Kasumi-1 (cell line): ENCODE measurements around the gene SMU1.

ENCODE experiments used
- DNase-seq, 2 experiments: peaks; one replicate each; lab custom pipeline; 2025; lab: John Stamatoyannopoulos, UW

The SMU1 gene

DNA sequence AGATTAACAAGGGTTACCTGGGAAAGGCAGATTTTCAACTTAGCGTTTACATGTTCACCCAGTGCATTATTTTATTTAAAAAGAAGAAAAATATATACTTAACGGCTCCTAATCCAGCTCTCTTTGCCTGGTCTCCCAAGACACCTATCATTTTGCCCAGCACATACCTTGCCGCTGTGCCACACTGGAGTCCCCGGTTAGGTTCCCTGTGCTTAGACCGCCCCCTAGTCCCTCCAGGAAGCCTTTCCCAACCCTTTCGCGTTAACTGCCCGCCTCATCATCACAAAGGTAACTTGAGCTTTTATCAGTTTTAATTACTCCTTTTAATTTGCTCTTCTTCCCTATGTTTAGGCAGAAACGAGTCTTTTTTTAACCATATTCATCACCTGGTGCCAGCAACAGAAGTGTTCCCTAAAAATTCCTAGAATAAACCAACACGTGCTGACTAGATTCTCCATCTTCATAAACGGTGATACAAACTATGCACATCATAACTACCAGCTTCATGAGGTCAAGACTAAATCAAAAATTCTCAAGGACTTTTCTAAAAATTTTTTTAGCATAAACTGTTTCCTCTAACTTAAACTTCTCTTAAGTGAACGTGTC is 31.7 kb downstream of the SMU1 start:
- peak in 1 of 2 experiments; percentile 20 for DNase-seq

DNA sequence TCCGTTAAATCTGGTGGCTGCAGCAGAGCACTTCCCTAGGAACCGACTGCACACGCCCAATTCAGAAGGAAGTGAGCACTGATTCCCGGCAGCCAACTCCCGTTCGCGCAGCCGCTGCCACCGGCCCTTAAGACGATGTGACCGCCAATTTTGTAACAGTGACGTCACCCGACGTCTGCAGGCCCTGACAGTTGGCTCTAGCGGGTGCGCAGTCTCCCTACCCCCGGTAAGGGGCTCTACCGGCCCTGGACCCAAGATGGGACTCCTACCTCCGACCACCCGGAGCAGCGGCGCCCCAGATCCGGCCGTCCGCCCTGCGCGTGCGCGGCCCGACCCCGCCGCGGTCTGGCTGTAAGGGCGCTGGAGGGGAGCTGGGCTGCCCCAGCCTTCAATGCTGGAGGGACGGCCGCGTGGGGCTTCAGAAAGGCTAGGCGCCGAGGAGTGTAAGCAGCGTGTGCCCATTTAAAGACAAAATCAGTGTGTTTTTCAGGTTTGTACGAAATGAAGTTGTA is 32.3 kb downstream of the SMU1 start:
- DNase-seq: peak; percentile 78 to 79

DNA sequence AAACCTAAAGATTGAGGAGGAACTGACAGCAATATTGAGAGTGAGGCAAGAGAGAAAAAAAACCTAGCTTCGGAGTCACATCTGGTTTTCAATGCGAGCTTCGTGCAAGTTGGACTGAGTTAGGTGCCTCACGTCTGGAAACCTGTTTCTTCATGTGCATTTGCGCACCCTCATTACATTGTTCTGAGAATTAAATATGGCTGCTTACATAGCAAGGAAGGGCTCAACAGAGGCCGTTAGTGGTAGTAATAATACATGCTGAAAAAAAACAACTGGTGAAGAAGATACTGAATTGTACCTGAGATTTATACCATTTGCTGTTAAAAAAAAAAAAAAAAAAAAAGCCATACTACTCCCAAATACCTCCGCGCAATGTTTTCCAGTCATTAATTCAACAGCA is 32.8 kb downstream of the SMU1 start:
- DNase-seq: no peak

DNA sequence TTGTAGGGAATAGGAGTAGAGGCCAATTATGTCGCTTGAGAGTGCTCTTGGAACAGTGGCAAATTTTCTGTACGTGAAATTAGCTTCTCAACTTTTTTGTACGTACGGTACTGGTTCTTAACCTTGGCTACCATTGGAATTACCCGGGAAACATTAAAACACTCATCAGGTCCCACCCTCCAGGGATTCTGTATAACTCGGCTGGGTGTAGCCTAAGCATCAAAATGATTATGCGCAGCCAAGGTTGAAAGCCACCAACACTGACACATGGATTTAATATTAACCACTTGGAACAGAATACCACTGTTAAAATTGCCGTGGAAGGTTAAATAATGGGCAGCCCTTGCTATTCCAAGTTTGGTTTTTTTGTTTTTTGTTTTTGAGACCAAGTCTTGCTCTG is 34.0 kb downstream of the SMU1 start:
- DNase-seq: no peak

DNA sequence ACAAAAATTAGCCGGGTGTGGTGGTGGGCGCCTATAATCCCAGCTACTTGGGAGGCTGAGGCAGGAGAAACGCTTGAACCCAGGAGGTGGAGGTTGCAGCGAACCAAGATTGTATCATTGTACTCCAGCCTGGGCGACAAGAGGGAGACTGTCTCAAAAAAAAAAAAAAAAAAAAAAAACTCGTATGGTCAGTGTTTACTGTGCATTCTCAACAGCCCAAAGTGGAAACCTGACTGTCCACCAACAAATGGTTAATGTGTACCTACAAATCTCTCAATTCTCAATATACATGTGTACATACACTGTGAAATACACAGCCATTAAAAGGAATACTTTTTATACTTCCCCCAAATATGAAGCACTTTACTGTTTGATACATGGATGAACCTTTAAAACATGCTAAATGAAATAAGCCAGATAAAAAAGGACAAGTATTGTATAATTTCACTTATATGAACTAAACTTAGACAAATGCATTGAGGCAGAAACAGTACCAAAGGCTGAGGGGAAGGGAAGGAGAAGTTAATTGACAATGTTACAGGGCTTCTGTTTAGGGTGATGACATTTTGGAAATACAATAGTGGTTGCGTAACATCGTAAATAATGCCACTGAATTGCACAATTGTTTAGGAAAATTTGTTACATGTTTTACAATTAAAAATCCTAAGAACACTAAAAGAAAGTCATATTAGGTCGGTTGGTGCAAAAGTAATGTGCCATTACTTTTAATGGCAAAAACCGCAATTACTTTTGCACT is 34.9 kb downstream of the SMU1 start:
- DNase-seq: peak in 1 of 2 experiments; percentile 3

DNA sequence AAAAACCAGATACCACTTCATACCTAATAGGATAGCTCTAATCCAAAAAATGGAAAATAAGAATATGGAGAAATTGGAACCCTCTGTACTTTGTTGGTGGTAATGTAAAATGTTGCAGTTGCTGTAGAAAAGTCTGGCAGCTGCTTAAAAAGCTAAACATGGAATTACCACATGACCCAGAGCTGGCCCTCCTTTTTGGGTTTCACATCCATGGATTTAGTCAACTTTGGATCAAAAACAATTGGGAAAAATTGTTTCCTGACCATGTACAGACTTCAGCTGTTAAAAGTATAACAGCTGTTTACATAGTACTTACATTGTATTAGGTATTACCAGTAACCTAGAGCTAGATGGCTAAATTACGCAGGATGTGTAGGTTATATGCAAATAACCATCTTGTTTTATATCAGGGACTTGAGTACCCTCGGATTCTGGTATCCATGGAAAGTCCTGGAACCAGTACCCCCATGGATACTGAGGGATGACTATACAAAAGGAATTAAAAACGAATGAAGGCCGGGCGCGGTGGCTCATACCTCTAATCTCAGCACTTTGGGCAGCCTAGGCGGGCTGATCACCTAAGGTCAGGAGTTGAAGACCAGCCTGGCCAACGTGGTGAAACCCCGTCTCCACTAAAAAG is 35.6 kb downstream of the SMU1 start:
- no peak for DNase-seq

DNA sequence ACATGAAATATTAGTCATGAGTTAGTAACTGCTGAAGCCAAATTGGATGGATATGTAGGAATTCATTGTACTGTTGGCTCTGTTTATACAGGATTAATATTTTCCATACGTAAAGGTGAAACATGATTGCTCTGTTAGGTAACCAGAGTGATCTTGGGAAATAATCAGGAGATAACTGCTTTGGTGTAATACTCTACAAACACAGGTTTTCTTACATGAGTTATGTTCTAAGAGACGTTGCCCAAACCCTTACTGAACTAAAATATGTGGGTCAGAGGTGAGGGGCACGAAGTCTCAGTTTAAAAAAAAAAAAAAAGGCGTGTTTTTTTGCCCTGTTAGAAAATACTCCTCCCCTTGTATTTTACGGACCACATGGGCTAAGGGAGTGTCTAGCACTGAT is 43.6 kb downstream of the SMU1 start:
- no peak for DNase-seq

DNA sequence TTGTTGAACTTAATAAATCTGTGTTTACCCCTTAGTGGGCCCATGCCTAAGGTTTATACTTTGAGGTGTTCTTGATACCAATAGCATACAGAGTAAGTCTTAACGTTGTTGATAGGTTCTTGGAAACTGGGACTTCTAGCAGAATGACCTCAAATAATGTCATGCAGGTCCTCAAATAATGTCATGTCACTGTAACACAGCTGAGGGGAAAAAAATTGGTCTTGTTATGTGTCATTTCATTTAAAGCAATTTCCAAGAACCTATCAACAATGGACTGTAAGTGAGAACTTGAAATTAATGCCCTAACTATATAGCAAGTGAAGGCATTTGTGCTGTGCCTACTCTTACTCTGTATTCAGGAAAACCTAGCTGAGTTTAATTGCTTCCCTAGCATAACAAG is 44.2 kb downstream of the SMU1 start:
- no peak for DNase-seq

DNA sequence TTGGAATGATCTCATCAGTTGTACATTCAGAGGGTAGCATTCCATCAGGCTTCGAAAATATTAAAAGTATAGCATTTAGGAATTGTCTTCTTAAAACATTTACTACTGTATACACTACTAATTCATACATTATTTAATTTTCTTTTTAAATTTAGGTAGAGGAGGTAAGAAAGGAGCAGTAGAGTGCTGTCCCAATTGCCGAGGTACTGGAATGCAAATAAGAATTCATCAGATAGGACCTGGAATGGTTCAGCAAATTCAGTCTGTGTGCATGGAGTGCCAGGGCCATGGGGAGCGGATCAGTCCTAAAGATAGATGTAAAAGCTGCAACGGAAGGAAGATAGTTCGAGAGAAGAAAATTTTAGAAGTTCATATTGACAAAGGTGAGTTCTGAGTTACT is 46.2 kb downstream of the SMU1 start:
- no peak for DNase-seq

DNA sequence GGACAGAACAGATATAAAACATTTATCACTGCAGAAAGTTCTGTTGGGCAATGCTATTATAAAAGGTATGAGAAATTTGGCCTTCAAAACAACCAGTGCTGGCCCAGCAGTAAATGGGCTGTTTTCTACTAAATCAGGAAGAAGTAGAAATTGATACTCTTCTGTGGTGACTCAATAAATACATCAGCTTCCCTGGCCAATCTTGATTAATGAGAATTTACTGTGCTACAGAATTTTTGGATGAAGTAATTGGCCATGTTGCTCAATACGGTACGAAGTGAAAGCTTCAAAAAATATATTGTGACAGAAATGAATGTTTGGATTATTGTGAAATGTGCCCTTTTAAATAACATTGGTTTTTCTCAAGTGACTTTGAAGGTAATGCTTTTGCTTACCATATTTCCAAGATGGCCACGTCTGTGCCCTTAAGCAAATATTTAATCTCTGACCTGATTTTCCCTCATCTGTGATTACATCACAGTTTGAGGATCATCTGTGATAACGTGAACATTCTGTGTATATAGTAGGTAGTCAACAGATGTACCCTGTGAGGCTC is 47.2 kb downstream of the SMU1 start:
- no peak for DNase-seq

DNA sequence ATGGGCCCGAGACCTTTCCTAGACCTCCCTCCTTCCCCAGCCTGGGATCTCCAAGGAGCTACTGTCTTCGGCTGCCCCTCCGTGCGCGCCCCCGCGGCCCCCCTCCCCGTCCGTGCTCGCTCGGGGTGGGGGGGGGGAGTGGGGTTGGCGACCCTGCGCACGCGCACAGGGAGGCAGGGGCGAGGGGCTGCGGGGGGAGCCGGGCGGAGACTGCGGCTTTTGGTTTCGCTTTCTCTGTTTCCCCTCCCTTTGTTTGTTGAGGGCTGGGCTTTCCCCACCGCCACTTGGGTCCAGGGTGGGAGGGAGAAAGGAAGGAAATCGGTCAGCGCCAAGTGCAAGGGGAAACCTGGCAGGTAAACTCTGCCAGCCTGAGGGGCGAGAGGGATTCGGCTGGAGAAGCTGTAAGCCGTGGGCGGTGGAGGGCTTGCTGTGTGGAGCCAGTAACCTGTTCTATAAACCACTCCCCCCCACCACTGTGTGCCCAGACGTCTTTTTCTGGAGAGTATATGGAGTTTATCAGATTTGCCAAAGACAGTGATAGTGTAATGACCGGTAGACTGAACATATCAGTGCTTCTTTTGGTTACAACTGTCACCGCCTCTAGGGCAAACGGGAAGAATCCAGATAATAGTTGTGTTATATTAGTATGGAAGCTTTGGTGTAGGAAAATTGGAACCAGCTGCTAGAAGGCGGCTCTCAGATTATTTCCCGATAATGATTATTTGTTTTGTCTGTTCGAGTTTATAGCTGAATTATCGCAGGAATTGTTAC is 50.7 kb downstream of the SMU1 start:
- peak; percentile 37 to 65 for DNase-seq

DNA sequence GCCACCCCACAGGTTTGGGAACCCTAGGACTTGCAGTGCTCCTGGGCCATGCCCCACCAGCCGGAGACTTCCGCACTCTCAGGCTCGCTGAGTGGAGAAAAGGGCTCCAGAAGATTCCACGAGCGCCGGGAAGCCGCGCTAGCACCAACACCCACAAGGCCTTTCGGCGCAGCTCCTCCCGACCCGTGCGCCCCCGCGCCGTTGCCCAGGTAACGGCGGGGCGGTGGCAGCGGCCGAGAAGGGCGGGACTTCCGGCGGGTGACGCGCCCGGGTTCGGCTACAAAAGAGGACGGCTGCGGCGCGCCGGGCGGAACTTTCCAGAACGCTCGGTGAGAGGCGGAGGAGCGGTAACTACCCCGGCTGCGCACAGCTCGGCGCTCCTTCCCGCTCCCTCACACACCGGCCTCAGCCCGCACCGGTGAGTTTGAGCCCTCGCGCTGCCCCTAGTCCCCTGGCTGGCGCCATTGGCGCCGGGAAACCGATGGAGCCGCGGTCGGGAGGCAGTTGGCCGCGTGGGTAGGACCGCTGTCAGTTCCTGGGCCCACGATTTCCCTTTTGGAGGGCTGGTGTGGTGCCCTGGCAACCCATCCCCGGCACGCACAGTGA is 51.4 kb downstream of the SMU1 start, which contains the start of gene DNAJA1:
TSS of gene DNAJA1 (plus strand) at position 308 of the 606 bp plus-strand sequence. CDS start 1,212 bp downstream, outside the sequence.
- peak; percentile 81 to 89 for DNase-seq

DNA sequence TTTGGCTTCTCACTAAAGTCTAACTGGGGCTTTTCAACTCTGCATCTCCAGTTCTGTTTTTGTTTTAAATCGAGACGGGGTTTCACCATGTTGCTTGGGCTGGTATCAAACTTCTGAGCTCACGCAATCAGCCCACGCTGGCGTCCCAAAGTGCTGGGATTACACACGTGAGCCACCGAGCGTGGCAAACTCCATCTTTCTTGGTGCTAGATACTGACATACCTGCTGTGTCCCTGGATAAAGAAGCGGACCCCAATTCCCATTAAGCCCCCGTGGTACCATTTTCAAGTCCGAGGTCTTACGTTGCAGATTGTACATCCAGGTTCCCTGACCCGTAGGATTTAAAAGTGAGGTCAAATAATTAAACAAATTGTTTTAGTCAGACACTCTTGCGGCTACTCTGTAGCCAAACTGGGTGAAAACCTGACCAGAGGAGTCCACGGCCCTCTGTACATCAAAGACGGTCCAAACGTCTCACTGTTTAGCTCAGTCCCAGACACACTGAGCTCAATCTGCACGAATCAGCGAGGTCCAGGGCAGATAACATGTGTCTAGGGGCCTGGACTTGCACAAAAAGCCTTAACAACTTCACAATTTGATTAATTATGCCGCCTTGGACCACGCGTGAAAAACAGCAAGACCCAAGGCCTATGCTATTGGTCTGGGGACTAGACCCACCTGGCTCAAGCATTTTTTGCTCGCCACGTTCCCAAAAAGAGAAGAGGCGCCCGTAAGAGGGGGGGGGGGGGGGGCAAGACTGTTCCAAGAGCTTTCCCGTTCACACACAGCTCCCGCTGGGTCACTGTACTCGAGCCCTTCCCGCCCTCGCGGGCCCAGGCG is 52.1 kb downstream of the SMU1 start:
- DNase-seq: peak; percentile 25 to 32

DNA sequence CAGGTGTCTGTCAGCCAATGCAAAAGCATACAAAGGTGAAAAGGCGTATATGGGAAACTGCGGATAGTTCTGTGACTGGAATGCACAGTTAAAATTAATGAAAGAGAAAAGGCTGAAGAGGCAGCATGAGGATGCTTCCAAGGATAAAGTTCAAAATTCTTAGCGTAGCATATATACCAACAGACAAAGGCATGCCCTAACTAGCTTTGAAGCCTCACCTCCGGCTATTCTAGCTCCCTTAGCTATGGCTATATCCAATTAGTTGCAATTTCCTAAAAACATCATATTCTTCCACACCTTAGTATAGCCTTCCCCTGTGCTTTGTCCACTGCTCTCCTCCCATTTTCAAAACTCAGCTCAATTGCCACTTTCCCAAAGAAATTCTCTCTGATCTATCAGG is 52.8 kb downstream of the SMU1 start:
- no peak for DNase-seq

DNA sequence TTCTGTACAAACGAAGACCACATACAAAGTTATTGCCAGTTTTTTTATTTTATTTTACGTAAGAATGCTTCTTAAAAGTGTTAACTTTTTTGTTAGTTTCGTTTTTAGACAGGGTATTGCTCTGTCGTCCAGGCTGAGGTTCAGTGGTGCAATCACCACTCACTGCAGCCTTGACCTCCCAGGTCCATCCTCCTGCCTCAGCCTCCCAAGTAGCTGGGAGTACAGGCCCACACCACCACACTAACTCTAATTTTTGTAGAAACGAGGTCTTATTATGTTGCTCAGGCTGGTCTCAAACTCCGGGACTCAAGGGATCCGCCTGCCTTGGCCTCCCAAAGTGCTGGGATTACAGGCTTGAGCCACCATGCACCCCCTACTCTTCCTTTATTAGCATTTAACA is 53.7 kb downstream of the SMU1 start:
- no peak for DNase-seq

DNA sequence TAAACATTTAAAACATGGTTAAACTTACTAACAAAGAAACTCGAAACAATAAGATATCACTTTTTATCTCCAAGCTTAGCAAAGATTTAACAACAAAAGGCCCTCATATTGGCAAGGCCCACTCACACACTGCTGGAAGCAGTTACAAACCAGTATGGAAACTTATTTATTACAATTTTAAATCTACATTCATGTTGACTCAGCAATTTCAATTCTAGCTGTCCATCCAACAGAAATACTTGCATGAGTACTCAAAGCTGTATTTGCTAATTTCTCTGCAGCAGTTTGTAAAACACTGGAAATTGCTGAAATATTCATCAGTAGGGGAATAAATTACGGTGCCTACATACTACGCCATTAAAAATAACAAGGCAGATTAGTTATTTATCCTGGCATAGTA is 54.2 kb downstream of the SMU1 start:
- DNase-seq: no peak

DNA sequence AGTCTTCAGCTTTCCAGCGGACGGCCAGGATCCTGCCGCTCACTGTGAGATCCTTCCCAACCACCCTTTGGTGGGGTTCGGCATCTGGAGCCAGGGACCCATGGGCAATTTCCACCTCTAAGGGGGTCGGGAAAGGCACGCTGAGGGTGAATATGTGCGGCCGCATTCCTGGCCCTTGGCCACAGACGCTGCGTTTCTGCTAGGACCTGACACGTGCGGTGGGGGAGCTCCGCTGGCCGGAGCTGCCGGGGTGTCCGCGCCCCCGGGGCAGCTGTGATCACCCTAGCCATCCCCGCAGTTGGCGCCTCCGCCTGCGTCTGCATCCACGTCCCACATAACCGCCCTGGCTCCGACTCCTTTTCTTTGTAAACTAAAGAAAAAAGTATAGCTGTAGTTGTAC is 56.7 kb downstream of the SMU1 start:
- no peak for DNase-seq

DNA sequence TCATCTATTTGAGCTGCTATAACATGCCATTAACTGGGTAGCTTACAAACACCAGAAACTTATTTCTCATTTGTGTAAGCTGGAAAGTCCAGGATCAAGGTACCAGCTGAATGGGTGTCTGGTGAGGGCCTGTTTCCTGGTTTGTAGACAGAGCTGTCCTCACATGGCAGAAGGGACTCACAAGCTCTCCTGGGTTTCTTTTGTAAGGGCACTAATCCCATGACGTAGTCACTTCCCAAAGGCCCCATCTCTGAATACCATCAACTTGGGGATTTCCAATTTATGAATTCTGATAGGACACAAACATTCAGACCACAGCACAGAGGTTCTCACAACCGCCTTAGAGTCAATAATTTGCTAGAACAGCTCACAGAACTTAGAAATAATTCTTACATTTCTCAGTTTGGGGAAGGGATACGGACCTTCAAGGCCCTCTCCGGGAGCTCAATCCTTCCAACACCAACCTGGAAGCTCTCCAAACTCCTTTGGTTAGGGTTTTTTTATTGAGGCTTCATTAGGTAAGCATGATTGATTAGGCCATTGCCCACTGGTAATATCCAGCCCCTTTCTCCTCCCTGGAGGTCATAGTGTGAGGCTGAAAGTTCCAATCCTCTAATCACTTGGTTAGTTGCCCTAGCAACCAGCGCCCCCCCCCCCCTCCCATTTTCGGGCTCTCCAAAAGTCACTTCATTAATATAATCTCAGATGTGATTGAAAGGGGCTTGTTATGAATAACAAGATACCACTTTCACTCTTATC is 59.0 kb downstream of the SMU1 start:
- DNase-seq: no peak

DNA sequence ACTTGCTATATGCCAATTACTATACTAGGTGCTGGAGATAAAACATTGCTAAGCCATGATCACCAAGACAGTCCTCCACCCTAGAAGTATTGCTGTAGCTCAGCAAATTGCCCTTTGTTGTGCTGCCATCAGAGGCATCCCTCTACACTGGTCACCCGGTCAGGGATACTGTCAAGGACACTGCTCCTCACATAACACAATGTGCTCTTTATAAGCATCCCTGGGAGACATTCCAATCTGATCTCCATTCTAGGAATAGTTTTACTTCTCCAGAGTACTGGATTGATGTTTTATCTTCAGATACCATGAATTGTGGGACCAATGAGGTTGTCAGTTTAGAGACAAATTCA is 61.8 kb downstream of the SMU1 start:
- DNase-seq: no peak
